Tibial nerve (tissue), 4 donors: ENCODE results near the gene EPAS1. TPM values are rescaled to one million over a fixed set of nuclear protein-coding genes. Genes with fewer than 3 reads are reported as not detected.

ENCODE experiments used
- DNase-seq, 2 donors: peaks; one replicate each; pipeline ENCODE4 v3.0.0-alpha.2; 2019; ENCODE audit warnings: low spot score in 2 of 2
- H3K27ac ChIP-seq, 4 donors: fragments of 200-600 bp; sonication (generic) in 3 of 4; one replicate each; pipeline ENCODE4 v1.5.1; 2017 to 2019; ENCODE audit warnings: mild to moderate bottlenecking in 1 of 4
- H3K27me3 ChIP-seq, 2 donors: fragments of 200-600 bp; sonication (generic) in 1 of 2; one replicate each; pipeline versions ENCODE4 v1.5.1 to v1.6.0; 2017 to 2019
- H3K36me3 ChIP-seq, 3 donors: fragments of 200-600 bp; sonication (generic); one replicate each; pipeline ENCODE4 v1.5.1; 2018 to 2019
- H3K4me1 ChIP-seq, 4 donors: fragments of 200-600 bp; sonication (generic) in 3 of 4; one replicate each; pipeline ENCODE4 v1.5.1; 2017 to 2019
- H3K4me3 ChIP-seq, 4 donors: fragments of 200-600 bp; sonication (generic) in 3 of 4; one replicate each; pipeline ENCODE4 v1.5.1; 2017 to 2019; ENCODE audit warnings: mild to moderate bottlenecking in 1 of 4, moderate library complexity in 1 of 4
- H3K9me3 ChIP-seq, 4 donors: fragments of 200-600 bp; sonication (generic) in 3 of 4; one replicate each; pipeline ENCODE4 v1.5.1; 2017 to 2019
- CTCF ChIP-seq, 5 experiments: fragments of 200-600 bp in 3 of 5; fragments of 450-650 bp in 2 of 5; sonication (generic) in 3 of 5; IDR thresholded peaks; one replicate each; pipeline ENCODE4 v1.5.1; 2016 to 2019; ENCODE audit warnings: antibody characterized with exemption in 5 of 5, mild to moderate bottlenecking in 3 of 5, moderate library complexity in 2 of 5
- EP300 ChIP-seq, 2 donors: sonication (generic); formaldehyde crosslinking; IDR thresholded peaks; one replicate each; pipeline ENCODE4 v1.6.1; 2017; ENCODE audit warnings: antibody characterized with exemption in 2 of 2, mild to moderate bottlenecking in 1 of 2
- POLR2A ChIP-seq, 2 donors: fragments of 450-650 bp; IDR thresholded peaks; one replicate each; pipeline ENCODE4 v1.6.1; 2017; ENCODE audit warnings: antibody characterized with exemption in 2 of 2, mild to moderate bottlenecking in 2 of 2, moderate library complexity in 2 of 2
- WGBS, 2 donors: methylation state at CpG; one replicate each; pipeline ENCODE4 v1.1.5; 2018; 5-methylcytosine and 5-hydroxymethylcytosine counted together
- small RNA-seq: library from RNA; depleted of rRNA; stranded (forward); fragments of <200 nt; gene quantifications from one replicate; pipeline ENCODE3, GENCODE V24; 2016
- total RNA-seq, 4 donors: library from RNA; depleted of rRNA; stranded (reverse); fragments of >200 nt; gene quantifications; one replicate each; pipeline ENCODE4 v1.1.0, GENCODE V29; 2016

The EPAS1 gene
- total RNA-seq, 4 donors from 2014 or later: 110 to 451 (median 231) TPM

DNA sequence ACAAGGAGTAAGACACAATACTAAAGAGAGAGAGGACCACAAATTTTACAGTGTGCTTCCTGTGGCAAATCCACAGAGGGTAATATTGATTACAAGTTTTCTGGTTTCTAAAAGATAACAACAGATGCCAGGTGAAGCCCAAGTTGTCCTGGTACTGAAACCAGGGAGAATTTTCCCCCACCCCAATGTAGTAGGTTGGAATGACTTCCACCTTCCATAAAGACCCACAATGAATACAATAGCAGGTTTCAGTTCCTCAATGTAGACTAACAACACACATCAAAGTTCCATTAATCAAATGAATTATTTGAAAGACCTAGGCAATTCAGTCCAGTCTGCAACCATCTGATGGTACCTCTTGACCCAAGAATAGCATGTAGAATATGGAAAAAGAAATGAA lies 138.1 kb downstream of the EPAS1 start:
- Histone ChIP-seq H3K9me3 (no peaks in the 10 kb centered on the region), H3K27me3 (no peaks in the 10 kb centered on the region), H3K4me3 (no peak overlapping the region), H3K27ac (no peak overlapping the region), H3K4me1 (peaks cover 0 to 20% (median 0%) of the 10 kb centered on the region in 4 donors), H3K36me3 (no peaks in the 10 kb centered on the region)
- no peak for DNase-seq
- TF ChIP-seq POLR2A (IDR thresholded peaks at IDR 0.05) (no peak), EP300 (IDR thresholded peaks at IDR 0.05) (no peak), CTCF (IDR thresholded peaks at IDR 0.05) (no peak)

DNA sequence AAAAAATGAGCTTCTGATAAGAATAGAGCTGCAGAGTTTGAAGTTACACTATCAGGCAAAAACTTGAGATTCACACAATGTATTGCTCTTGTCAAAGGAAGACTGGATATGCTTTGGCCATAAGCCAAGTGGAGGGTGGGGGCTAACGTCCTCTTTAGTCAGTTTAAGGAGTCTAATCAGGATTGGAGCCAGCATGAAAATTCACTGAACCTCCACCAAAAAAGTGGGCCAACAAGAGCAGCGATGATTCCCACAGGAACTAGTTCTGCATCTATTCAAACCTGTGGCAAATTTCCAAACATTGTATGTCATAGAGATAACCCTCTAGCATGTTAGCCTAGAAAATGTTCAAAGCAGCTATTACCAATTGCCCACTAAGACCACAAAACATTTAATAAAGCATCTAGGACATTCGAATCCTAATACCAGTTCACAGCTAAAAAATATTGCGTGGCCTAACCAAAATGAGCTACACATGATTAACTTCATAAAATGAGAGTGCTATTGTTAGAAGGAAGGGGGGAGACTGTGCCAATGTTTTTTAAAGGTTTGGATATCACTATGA lies 138.7 kb downstream of the EPAS1 start:
- Histone ChIP-seq H3K4me3 (no peak overlapping the region), H3K27me3 (no peaks in the 10 kb centered on the region), H3K4me1 (peaks cover 0 to 20% (median 0%) of the 10 kb centered on the region in 4 donors), H3K9me3 (no peaks in the 10 kb centered on the region), H3K36me3 (no peaks in the 10 kb centered on the region), H3K27ac (no peak overlapping the region)
- no peak for DNase-seq
- TF ChIP-seq EP300 (IDR thresholded peaks at IDR 0.05) (no peak), CTCF (IDR thresholded peaks at IDR 0.05) (no peak), POLR2A (IDR thresholded peaks at IDR 0.05) (no peak)
- 49 to 59% methylated on average over 4 of the region's 4 CpGs for WGBS, 2 donors

Small RNAs within 50 kb of the gene (small RNA-seq; reads per million reads assigned to genes)
- gene RF00017: not detected

Other genes with a start within 250 kb of the EPAS1 start
- gene TMEM247, start 182.2 kb downstream of the EPAS1 start, total RNA-seq: not detected
- 100 to 1,000 TPM; 116 to 149 (median 127) TPM for gene RHOQ, start 245.1 kb downstream of the EPAS1 start, total RNA-seq
- 1 to 10 TPM; 1.8 to 9.0 (median 3.9) TPM for gene ATP6V1E2, start 245.2 kb downstream of the EPAS1 start, total RNA-seq